Body of pancreas (tissue), 4 donors: Measurements from ENCODE around the gene ADAMTS20. TPM values are rescaled to one million over a fixed set of nuclear protein-coding genes. Genes with fewer than 3 reads are reported as not detected.

Experiments
- ATAC-seq: fragments of 150-250 bp; one replicate; pipeline ENCODE4 v1.9.1; 2016
- DNase-seq, 4 donors: peaks; one replicate each; pipeline ENCODE4 v3.0.0-alpha.2; 2019
- H3K27ac ChIP-seq, 4 donors: fragments of 200-600 bp; sonication (generic); 1 replicate in 3 of 4; 2 replicates in 1 of 4; pipeline versions ENCODE4 v1.5.1 to v1.6.1; 2016 to 2019; ENCODE audit warnings: mild to moderate bottlenecking in 1 of 4, mixed read lengths in 1 of 4, moderate library complexity in 1 of 4
- H3K27me3 ChIP-seq, 2 donors: fragments of 200-600 bp; sonication (generic); one replicate each; pipeline ENCODE4 v1.6.0; 2016; ENCODE audit warnings: mild to moderate bottlenecking in 1 of 2
- H3K36me3 ChIP-seq, 2 donors: fragments of 200-600 bp; sonication (generic); replicated peaks in 1 of 2; 2 replicates each; pipeline ENCODE4 v1.5.1; 2016; ENCODE audit warnings: low read depth in 2 of 2; ENCODE audit not compliant: insufficient read depth in 1 of 2
- H3K4me1 ChIP-seq: fragments of 200-600 bp; sonication (generic); one replicate; pipeline ENCODE4 v1.6.0; 2016
- H3K4me3 ChIP-seq, 2 donors: fragments of 200-600 bp; sonication (generic); 1 replicate in 1 of 2; 2 replicates in 1 of 2; pipeline ENCODE4 v1.5.1; 2016 to 2019
- H3K9me3 ChIP-seq, 3 donors: fragments of 200-600 bp; sonication (generic); 1 replicate in 2 of 3; 2 replicates in 1 of 3; pipeline ENCODE4 v1.5.1; 2016
- POLR2A ChIP-seq, 3 donors: fragments of 450-650 bp; IDR thresholded peaks; one replicate each; pipeline ENCODE4 v1.6.1; 2016; ENCODE audit warnings: antibody characterized with exemption in 3 of 3, mild to moderate bottlenecking in 2 of 3
- WGBS, 2 donors: methylation state at CpG; one replicate each; pipeline ENCODE4 v1.1.5; 2017; 5-methylcytosine and 5-hydroxymethylcytosine counted together
- intact Hi-C: fragments of 100-400 bp; cut with DNase I; formaldehyde crosslinking; loops from one replicate; pipeline ENCODE4 v1.15.1; 2023
- total RNA-seq, 2 donors: library from RNA; depleted of rRNA; stranded (reverse); fragments of >200 nt; gene quantifications; one replicate each; pipeline ENCODE4 v1.1.0, GENCODE V29; 2016
- TF ChIP-seq, protein P1 (sequence below), 7 experiments: fragments of 450-650 bp in 4 of 7; fragments of 200-600 bp in 3 of 7; sonication (generic) in 3 of 7; IDR thresholded peaks; one replicate each; pipeline ENCODE4 v1.5.1; 2016 to 2019; ENCODE audit warnings: antibody characterized with exemption in 7 of 7

The ADAMTS20 gene
- total RNA-seq, 2 donors from 2014 or later, result not detected

GRCh38 chr12:43392116-43392515 is 159.9 kb downstream of the ADAMTS20 start:
- ATAC-seq, result no peak
- H3K27me3 ChIP-seq, result no peaks in the 10 kb centered on the region
- WGBS, 2 donors, result 84% methylated on average over 2 of the region's 2 CpGs
- intact Hi-C loops, result no loop called here
- H3K9me3 ChIP-seq, result no peaks in the 10 kb centered on the region
- H3K36me3 ChIP-seq, result no peaks in the 10 kb centered on the region
- no peak overlapping the region for H3K4me3 ChIP-seq
- TF ChIP-seq, protein P1, sequence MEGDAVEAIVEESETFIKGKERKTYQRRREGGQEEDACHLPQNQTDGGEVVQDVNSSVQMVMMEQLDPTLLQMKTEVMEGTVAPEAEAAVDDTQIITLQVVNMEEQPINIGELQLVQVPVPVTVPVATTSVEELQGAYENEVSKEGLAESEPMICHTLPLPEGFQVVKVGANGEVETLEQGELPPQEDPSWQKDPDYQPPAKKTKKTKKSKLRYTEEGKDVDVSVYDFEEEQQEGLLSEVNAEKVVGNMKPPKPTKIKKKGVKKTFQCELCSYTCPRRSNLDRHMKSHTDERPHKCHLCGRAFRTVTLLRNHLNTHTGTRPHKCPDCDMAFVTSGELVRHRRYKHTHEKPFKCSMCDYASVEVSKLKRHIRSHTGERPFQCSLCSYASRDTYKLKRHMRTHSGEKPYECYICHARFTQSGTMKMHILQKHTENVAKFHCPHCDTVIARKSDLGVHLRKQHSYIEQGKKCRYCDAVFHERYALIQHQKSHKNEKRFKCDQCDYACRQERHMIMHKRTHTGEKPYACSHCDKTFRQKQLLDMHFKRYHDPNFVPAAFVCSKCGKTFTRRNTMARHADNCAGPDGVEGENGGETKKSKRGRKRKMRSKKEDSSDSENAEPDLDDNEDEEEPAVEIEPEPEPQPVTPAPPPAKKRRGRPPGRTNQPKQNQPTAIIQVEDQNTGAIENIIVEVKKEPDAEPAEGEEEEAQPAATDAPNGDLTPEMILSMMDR (IDR thresholded peaks at IDR 0.05), result no peak
- no peak for TF ChIP-seq POLR2A (IDR thresholded peaks at IDR 0.05)
- no peak for DNase-seq
- H3K4me1 ChIP-seq, result no peaks in the 10 kb centered on the region
- H3K27ac ChIP-seq, result no peak overlapping the region

- ATAC-seq (no peak), DNase-seq (no peak)
- no peaks in the 10 kb centered on the region for H3K9me3 ChIP-seq
- no peak for TF ChIP-seq POLR2A (IDR thresholded peaks at IDR 0.05)
- TF ChIP-seq, protein P1 (IDR thresholded peaks at IDR 0.05), result no peak
- H3K27ac ChIP-seq, result no peak overlapping the region
- no peaks in the 10 kb centered on the region for H3K4me1 ChIP-seq
- intact Hi-C loops, result no loop called here
- H3K27me3 ChIP-seq, result no peaks in the 10 kb centered on the region
- H3K4me3 ChIP-seq, result no peak overlapping the region
- H3K36me3 ChIP-seq, result no peaks in the 10 kb centered on the region
- WGBS, 2 donors, result 41 to 43% methylated on average over 1 of the region's 1 CpG
These were observed 170.1 kb downstream of the ADAMTS20 start for GRCh38 chr12:43381879-43382278.

- no peaks in the 10 kb centered on the region for H3K36me3 ChIP-seq
- H3K4me3 ChIP-seq, result no peak overlapping the region
- no peaks in the 10 kb centered on the region for H3K4me1 ChIP-seq
- TF ChIP-seq, protein P1 (IDR thresholded peaks at IDR 0.05), result no peak
- no peak for TF ChIP-seq POLR2A (IDR thresholded peaks at IDR 0.05)
- ATAC-seq (no peak), DNase-seq (no peak)
- H3K27ac ChIP-seq, result no peak overlapping the region
- H3K27me3 ChIP-seq, result no peaks in the 10 kb centered on the region
- no peaks in the 10 kb centered on the region for H3K9me3 ChIP-seq
- intact Hi-C loops, result no loop called here
These were observed 173.6 kb downstream of the ADAMTS20 start for GRCh38 chr12:43378448-43378847.

DNA sequence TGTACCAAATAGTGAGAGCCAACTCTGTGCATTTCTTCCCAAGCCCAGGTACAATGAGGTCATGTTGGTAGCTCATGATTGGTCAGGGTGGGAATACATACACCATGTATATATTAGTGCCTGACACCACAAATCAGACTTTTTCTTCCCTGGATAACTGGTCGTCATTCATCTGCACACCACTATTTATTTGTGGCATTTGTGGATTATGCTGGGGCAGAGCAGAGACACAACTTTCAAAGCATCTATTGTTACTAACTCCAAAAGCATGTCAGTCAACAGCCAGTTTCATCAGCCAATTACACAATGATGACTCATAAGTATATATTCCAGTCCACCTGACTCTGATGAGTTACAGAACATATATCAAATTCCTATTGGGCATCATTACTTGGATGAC is 181.7 kb downstream of the ADAMTS20 start:
- H3K4me1 ChIP-seq, result no peaks in the 10 kb centered on the region
- WGBS, 2 donors, result 75 to 83% methylated on average over 1 of the region's 1 CpG
- DNase-seq (no peak), ATAC-seq (no peak)
- no peak overlapping the region for H3K27ac ChIP-seq
- no peaks in the 10 kb centered on the region for H3K9me3 ChIP-seq
- TF ChIP-seq, protein P1 (IDR thresholded peaks at IDR 0.05), result no peak
- no peak for TF ChIP-seq POLR2A (IDR thresholded peaks at IDR 0.05)
- intact Hi-C loops, result no loop called here
- no peaks in the 10 kb centered on the region for H3K36me3 ChIP-seq
- no peak overlapping the region for H3K4me3 ChIP-seq
- H3K27me3 ChIP-seq, result no peaks in the 10 kb centered on the region

GRCh38 chr12:43362910-43363694 is 188.9 kb downstream of the ADAMTS20 start:
- Histone ChIP-seq H3K27ac (no peak overlapping the region), H3K4me1 (no peaks in the 10 kb centered on the region), H3K36me3 (no peaks in the 10 kb centered on the region), H3K9me3 (no peaks in the 10 kb centered on the region), H3K4me3 (no peak overlapping the region), H3K27me3 (no peaks in the 10 kb centered on the region)
- no peak for DNase-seq
- WGBS, 2 donors, result 70 to 76% methylated on average over 2 of the region's 2 CpGs
- intact Hi-C loops, result no loop called here
- ATAC-seq, result no peak
- TF ChIP-seq POLR2A (IDR thresholded peaks at IDR 0.05), result no peak
- TF ChIP-seq, protein P1 (IDR thresholded peaks at IDR 0.05), result no peak
